GM06990 (cell line): ENCODE data around the gene UBE3D.

ENCODE experiments used
- DNase-seq: peaks from one replicate; pipeline ENCODE4 v3.0.0-alpha.2; 2011; ENCODE audit not compliant: insufficient read length; ENCODE audit errors: extremely low read depth
- H3K27me3 ChIP-seq: replicated peaks from 2 replicates; pipeline ENCODE4 v1.6.0; 2011; ENCODE audit warnings: low read length; ENCODE audit not compliant: control insufficient read depth, insufficient read depth
- H3K36me3 ChIP-seq: 2 replicates; pipeline ENCODE4 v1.5.1; 2011; ENCODE audit warnings: low read length; ENCODE audit not compliant: control insufficient read depth, insufficient read depth
- H3K4me3 ChIP-seq: replicated peaks from 2 replicates; pipeline ENCODE4 v1.5.1; 2011; ENCODE audit warnings: low read depth, mild to moderate bottlenecking, control low read depth, low read length
- CTCF ChIP-seq: IDR thresholded peaks from 2 replicates; pipeline ENCODE4 v1.5.1; 2011; ENCODE audit warnings: low read length, control low read depth, mild to moderate bottlenecking, inconsistent platforms; ENCODE audit not compliant: insufficient read depth, poor library complexity, severe bottlenecking

UBE3D gene

GRCh38 chr6:82971877-82972460, 93.7 kb downstream of the UBE3D start:
- no peak for DNase-seq
- no peak for TF ChIP-seq CTCF
- no peaks in the 10 kb centered on the region for H3K36me3 ChIP-seq
- H3K4me3 ChIP-seq, result no peak overlapping the region
- no peaks in the 10 kb centered on the region for H3K27me3 ChIP-seq

GRCh38 chr6:82970839-82971238, 94.8 kb downstream of the UBE3D start:
- no peak for TF ChIP-seq CTCF
- no peaks in the 10 kb centered on the region for H3K27me3 ChIP-seq
- no peaks in the 10 kb centered on the region for H3K36me3 ChIP-seq
- no peak overlapping the region for H3K4me3 ChIP-seq
- no peak for DNase-seq

- H3K4me3 ChIP-seq, result no peak overlapping the region
- DNase-seq, result no peak
- H3K27me3 ChIP-seq, result no peaks in the 10 kb centered on the region
- no peaks in the 10 kb centered on the region for H3K36me3 ChIP-seq
- TF ChIP-seq CTCF, result no peak
These were observed 96.9 kb downstream of the UBE3D start for GRCh38 chr6:82968708-82969107.

- no peak for TF ChIP-seq CTCF
- DNase-seq, result no peak
- Histone ChIP-seq H3K4me3 (no peak overlapping the region), H3K36me3 (no peaks in the 10 kb centered on the region), H3K27me3 (no peaks in the 10 kb centered on the region)
These were observed 102.3 kb downstream of the UBE3D start for GRCh38 chr6:82963191-82963925.

GRCh38 chr6:82959385-82959941, 106.2 kb downstream of the UBE3D start:
- H3K4me3 ChIP-seq, result no peak overlapping the region
- no peak for DNase-seq
- no peak for TF ChIP-seq CTCF
- no peaks in the 10 kb centered on the region for H3K36me3 ChIP-seq
- H3K27me3 ChIP-seq, result no peaks in the 10 kb centered on the region
